ENCODE data around the gene TVP23C.

Gene TVP23C

GRCh38 chr17:15472891-15473290, 90.4 kb downstream of the TVP23C start:
- no peaks in the 10 kb centered on the region for H3K36me3 ChIP-seq (ENCODE audit: insufficient read depth, low read length)
- no peaks in the 10 kb centered on the region for H3K27me3 ChIP-seq (ENCODE audit: insufficient read depth, low read length, poor library complexity, severe bottlenecking)

GRCh38 chr17:15470536-15470935, 92.7 kb downstream of the TVP23C start:
- Histone ChIP-seq H3F3A (ENCODE audit: low read depth) (no peaks in the 10 kb centered on the region), H3K9me3 (ENCODE audit: insufficient read depth, low read depth, low read length) (no peaks in the 10 kb centered on the region), H3K36me3 (ENCODE audit: insufficient read depth, low read length) (no peaks in the 10 kb centered on the region), H3K4me3 (ENCODE audit: low read length, poor library complexity, severe bottlenecking) (no peak overlapping the region), H3K4me1 (ENCODE audit: insufficient read depth, low read length, poor library complexity, severe bottlenecking) (no peaks in the 10 kb centered on the region), H3K9me2 (replicated peaks; ENCODE audit: low read depth, low read length) (no peaks in the 10 kb centered on the region), H4K20me1 (ENCODE audit: insufficient read depth, low read length, poor library complexity, severe bottlenecking) (no peaks in the 10 kb centered on the region), H2AFZ (ENCODE audit: low read length) (no peak overlapping the region), H3K9ac (ENCODE audit: low read depth, low read length, poor library complexity, severe bottlenecking) (no peak overlapping the region), H3K27me3 (ENCODE audit: insufficient read depth, low read length, poor library complexity, severe bottlenecking) (no peaks in the 10 kb centered on the region), H3K79me2 (ENCODE audit: insufficient read depth, low read length) (no peaks in the 10 kb centered on the region), H3K4me2 (ENCODE audit: low read depth, low read length, poor library complexity, severe bottlenecking) (no peak overlapping the region)
- TF ChIP-seq EZH2phosphoT487 (IDR thresholded peaks at IDR 0.05; ENCODE audit: borderline replicate concordance) (no peak), CTCF (conservative IDR thresholded peaks at IDR 0.05; ENCODE audit: low read length) (no peak)

More at GRCh38 chr17:15472891-15473290, 90.4 kb downstream of the TVP23C start:
- Histone ChIP-seq H3K9me3 (ENCODE audit: insufficient read depth, low read depth, low read length) (no peaks in the 10 kb centered on the region), H3K9me2 (replicated peaks; ENCODE audit: low read depth, low read length) (no peaks in the 10 kb centered on the region), H3K79me2 (ENCODE audit: insufficient read depth, low read length) (no peaks in the 10 kb centered on the region), H3K4me1 (ENCODE audit: insufficient read depth, low read length, poor library complexity, severe bottlenecking) (no peaks in the 10 kb centered on the region), H2AFZ (ENCODE audit: low read length) (no peak overlapping the region), H4K20me1 (ENCODE audit: insufficient read depth, low read length, poor library complexity, severe bottlenecking) (no peaks in the 10 kb centered on the region), H3K4me3 (ENCODE audit: low read length, poor library complexity, severe bottlenecking) (no peak overlapping the region), H3F3A (ENCODE audit: low read depth) (no peaks in the 10 kb centered on the region), H3K4me2 (ENCODE audit: low read depth, low read length, poor library complexity, severe bottlenecking) (no peak overlapping the region), H3K9ac (ENCODE audit: low read depth, low read length, poor library complexity, severe bottlenecking) (no peak overlapping the region)
- TF ChIP-seq EZH2phosphoT487 (IDR thresholded peaks at IDR 0.05; ENCODE audit: borderline replicate concordance) = no peak
- no peak for TF ChIP-seq CTCF (conservative IDR thresholded peaks at IDR 0.05; ENCODE audit: low read length)

GRCh38 chr17:15469260-15469659, 94.0 kb downstream of the TVP23C start:
- Histone ChIP-seq H3K36me3 (ENCODE audit: insufficient read depth, low read length) (no peaks in the 10 kb centered on the region), H3K9me3 (ENCODE audit: insufficient read depth, low read depth, low read length) (no peaks in the 10 kb centered on the region), H3K27me3 (ENCODE audit: insufficient read depth, low read length, poor library complexity, severe bottlenecking) (no peaks in the 10 kb centered on the region), H3F3A (ENCODE audit: low read depth) (no peaks in the 10 kb centered on the region), H2AFZ (ENCODE audit: low read length) (no peak overlapping the region), H3K79me2 (ENCODE audit: insufficient read depth, low read length) (no peaks in the 10 kb centered on the region), H4K20me1 (ENCODE audit: insufficient read depth, low read length, poor library complexity, severe bottlenecking) (no peaks in the 10 kb centered on the region), H3K4me2 (ENCODE audit: low read depth, low read length, poor library complexity, severe bottlenecking) (no peak overlapping the region), H3K9ac (ENCODE audit: low read depth, low read length, poor library complexity, severe bottlenecking) (no peak overlapping the region), H3K9me2 (replicated peaks; ENCODE audit: low read depth, low read length) (no peaks in the 10 kb centered on the region), H3K4me3 (ENCODE audit: low read length, poor library complexity, severe bottlenecking) (no peak overlapping the region), H3K4me1 (ENCODE audit: insufficient read depth, low read length, poor library complexity, severe bottlenecking) (no peaks in the 10 kb centered on the region)
- TF ChIP-seq CTCF (conservative IDR thresholded peaks at IDR 0.05; ENCODE audit: low read length) = no peak
- TF ChIP-seq EZH2phosphoT487 (IDR thresholded peaks at IDR 0.05; ENCODE audit: borderline replicate concordance) = no peak
